Measurements from ENCODE around the gene CD83. TPM values are rescaled to one million over a fixed set of nuclear protein-coding genes. Genes with fewer than 3 reads are reported as not detected.

Gene CD83
- total and polyA plus RNA-seq, 9 of the 15 experiments (the other 6 are each of a cell fraction or from before 2014, with no cell fraction given), result 2.5 to 4.1 (median 3.4) TPM

DNA sequence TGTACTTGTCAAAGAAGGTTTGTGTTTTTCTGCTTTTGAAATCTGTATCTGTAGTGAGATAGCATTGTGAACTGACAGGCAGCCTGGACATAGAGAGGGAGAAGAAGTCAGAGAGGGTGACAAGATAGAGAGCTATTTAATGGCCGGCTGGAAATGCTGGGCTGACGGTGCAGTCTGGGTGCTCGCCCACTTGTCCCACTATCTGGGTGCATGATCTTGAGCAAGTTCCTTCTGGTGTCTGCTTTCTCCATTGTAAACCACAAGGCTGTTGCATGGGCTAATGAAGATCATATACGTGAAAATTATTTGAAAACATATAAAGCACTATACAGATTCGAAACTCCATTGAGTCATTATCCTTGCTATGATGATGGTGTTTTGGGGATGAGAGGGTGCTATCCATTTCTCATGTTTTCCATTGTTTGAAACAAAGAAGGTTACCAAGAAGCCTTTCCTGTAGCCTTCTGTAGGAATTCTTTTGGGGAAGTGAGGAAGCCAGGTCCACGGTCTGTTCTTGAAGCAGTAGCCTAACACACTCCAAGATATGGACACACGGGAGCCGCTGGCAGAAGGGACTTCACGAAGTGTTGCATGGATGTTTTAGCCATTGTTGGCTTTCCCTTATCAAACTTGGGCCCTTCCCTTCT lies 18.4 kb downstream of the CD83 start (continued):
- TF ChIP-seq BRCA1 (IDR thresholded peaks at IDR 0.05) (no peak), BRCA1 (CRISPR knock-in tag; IDR thresholded peaks at IDR 0.05) (no peak), CCNT2 (IDR thresholded peaks at IDR 0.05; ENCODE audit: borderline replicate concordance, extremely low read depth, insufficient read length, low read depth, low read length) (no peak), ARID2 (IDR thresholded peaks at IDR 0.05) (no peak), ESRRA (IDR thresholded peaks at IDR 0.05; ENCODE audit: borderline replicate concordance, low read depth) (peak; percentile 43; the same call in 1 of the 2 replicates), GTF2F1 (IDR thresholded peaks at IDR 0.05; ENCODE audit: low read depth, low read length) (no peak), ZNF24 (IDR thresholded peaks at IDR 0.05) (no peak; the same call in 1 of the 2 replicates), CBX3 (IDR thresholded peaks at IDR 0.05; ENCODE audit: borderline replicate concordance in 1 of 2, low read length in 2 of 2) (no peak), SAFB (IDR thresholded peaks at IDR 0.05; ENCODE audit: borderline replicate concordance, low read depth, low read length) (no peak), RCOR1 (IDR thresholded peaks at IDR 0.05; ENCODE audit: borderline replicate concordance in 1 of 2, low read depth in 2 of 2, low read length in 2 of 2) (peak in 1 of 2 experiments; percentile 17; a peak in 1 of 4 replicates), ZNF41 (CRISPR knock-in tag; conservative IDR thresholded peaks at IDR 0.05) (peak; percentile 27; the same call in 1 of the 2 replicates), ZNF830 (CRISPR knock-in tag; IDR thresholded peaks at IDR 0.05) (no peak), KDM1A (IDR thresholded peaks at IDR 0.05) (no peak), ZZZ3 (IDR thresholded peaks at IDR 0.05) (no peak), ZC3H8 (IDR thresholded peaks at IDR 0.05) (no peak), HDAC8 (tag; IDR thresholded peaks at IDR 0.05) (no peak), ZNF717 (CRISPR knock-in tag; IDR thresholded peaks at IDR 0.05) (no peak), XRCC3 (IDR thresholded peaks at IDR 0.05) (no peak), NCOA2 (IDR thresholded peaks at IDR 0.05; ENCODE audit: partially characterized antibody in 2 of 2) (no peak)
- TF ChIP-seq, protein P1, sequence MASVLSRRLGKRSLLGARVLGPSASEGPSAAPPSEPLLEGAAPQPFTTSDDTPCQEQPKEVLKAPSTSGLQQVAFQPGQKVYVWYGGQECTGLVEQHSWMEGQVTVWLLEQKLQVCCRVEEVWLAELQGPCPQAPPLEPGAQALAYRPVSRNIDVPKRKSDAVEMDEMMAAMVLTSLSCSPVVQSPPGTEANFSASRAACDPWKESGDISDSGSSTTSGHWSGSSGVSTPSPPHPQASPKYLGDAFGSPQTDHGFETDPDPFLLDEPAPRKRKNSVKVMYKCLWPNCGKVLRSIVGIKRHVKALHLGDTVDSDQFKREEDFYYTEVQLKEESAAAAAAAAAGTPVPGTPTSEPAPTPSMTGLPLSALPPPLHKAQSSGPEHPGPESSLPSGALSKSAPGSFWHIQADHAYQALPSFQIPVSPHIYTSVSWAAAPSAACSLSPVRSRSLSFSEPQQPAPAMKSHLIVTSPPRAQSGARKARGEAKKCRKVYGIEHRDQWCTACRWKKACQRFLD (CRISPR knock-in tag; IDR thresholded peaks at IDR 0.05), result no peak
- TF ChIP-seq, protein P2, sequence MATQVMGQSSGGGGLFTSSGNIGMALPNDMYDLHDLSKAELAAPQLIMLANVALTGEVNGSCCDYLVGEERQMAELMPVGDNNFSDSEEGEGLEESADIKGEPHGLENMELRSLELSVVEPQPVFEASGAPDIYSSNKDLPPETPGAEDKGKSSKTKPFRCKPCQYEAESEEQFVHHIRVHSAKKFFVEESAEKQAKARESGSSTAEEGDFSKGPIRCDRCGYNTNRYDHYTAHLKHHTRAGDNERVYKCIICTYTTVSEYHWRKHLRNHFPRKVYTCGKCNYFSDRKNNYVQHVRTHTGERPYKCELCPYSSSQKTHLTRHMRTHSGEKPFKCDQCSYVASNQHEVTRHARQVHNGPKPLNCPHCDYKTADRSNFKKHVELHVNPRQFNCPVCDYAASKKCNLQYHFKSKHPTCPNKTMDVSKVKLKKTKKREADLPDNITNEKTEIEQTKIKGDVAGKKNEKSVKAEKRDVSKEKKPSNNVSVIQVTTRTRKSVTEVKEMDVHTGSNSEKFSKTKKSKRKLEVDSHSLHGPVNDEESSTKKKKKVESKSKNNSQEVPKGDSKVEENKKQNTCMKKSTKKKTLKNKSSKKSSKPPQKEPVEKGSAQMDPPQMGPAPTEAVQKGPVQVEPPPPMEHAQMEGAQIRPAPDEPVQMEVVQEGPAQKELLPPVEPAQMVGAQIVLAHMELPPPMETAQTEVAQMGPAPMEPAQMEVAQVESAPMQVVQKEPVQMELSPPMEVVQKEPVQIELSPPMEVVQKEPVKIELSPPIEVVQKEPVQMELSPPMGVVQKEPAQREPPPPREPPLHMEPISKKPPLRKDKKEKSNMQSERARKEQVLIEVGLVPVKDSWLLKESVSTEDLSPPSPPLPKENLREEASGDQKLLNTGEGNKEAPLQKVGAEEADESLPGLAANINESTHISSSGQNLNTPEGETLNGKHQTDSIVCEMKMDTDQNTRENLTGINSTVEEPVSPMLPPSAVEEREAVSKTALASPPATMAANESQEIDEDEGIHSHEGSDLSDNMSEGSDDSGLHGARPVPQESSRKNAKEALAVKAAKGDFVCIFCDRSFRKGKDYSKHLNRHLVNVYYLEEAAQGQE (IDR thresholded peaks at IDR 0.05; ENCODE audit: borderline replicate concordance), result 0 out of 2 replicates have a peak, but pooled peaks have one; percentile 30
- TF ChIP-seq, protein P2 (CRISPR knock-in tag; IDR thresholded peaks at IDR 0.05; ENCODE audit: low read depth), result no peak

All from K562 (cell line).